ENCODE measurements around the gene GALK1.

Gene GALK1

DNA sequence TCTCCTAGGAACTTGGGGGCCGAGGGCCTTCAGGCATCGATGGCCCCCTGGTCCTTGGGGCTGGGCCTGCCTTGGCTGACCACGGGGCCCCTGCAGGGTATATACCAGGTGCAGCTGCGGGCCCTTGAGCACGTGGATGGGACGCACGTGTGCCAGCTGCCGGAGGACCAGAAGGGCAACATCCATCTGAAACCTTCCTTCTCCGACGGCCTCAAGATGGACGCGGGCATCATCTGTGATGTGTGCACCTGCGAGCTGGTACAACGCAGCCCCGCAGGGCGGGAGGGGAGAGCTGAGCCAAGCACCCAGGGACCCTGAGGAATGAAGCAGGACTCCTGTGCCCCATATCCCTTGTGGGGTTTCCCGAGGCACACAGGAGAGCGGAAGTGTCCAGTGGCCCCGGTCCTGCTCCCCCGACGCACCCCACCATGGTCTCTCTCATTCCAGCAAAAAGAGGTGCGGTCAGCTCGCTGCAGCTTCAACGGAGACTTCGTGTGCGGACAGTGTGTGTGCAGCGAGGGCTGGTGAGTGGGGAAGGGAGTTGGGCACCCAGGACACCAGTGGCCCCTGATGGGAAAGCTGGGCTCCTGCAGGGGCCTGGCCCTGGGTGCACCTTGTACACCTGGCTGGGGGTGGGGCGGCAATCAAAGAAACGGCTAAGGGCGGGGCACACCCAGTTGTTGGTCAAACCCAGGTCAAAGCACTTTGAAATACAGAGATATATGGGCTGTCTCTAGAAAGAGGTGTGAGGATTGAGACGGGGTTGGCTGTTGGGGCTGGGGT is 33.1 kb downstream of the GALK1 start:
- Mint-ChIP-seq H3K27me3 (no peaks in the 10 kb centered on the region), H3K4me3 (no peak overlapping the region), H3K27ac (no peak overlapping the region), H3K4me1 (no peaks in the 10 kb centered on the region), H3K9me3 (no peaks in the 10 kb centered on the region)
- ATAC-seq, result no peak
- DNase-seq, result no peak

DNA sequence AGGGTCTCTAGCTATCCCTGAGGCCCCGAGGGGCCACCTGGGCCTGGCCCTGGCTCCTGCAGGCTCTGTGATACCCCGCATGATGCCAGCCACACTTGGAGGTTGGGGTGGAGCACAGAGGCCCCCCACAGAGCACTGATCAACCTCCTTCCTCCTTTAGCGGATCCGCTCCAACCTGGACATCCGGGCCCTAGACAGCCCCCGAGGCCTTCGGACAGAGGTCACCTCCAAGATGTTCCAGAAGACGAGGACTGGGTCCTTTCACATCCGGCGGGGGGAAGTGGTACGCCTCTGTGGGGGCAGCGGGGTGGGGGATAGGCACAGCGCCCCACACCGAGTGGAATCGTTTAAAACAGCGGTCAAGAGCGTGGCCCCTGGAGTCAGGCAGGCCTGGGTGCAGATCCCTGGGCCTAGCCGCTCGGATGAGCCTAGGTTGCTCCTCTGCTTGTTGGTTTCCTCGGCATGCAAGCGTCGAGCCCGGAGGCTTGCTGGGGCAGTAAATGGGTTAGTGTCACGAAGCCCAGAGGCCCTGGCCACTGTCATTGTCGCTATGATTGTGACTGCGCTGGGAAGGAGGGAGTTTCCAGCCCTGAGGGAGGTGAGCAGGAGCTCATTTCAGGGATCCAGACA is 33.8 kb downstream of the GALK1 start:
- H3K27ac Mint-ChIP-seq, result no peak overlapping the region
- H3K4me1 Mint-ChIP-seq, result no peaks in the 10 kb centered on the region
- no peaks in the 10 kb centered on the region for H3K9me3 Mint-ChIP-seq
- DNase-seq (no peak), ATAC-seq (no peak)
- H3K27me3 Mint-ChIP-seq, result no peaks in the 10 kb centered on the region
- no peak overlapping the region for H3K4me3 Mint-ChIP-seq

DNA sequence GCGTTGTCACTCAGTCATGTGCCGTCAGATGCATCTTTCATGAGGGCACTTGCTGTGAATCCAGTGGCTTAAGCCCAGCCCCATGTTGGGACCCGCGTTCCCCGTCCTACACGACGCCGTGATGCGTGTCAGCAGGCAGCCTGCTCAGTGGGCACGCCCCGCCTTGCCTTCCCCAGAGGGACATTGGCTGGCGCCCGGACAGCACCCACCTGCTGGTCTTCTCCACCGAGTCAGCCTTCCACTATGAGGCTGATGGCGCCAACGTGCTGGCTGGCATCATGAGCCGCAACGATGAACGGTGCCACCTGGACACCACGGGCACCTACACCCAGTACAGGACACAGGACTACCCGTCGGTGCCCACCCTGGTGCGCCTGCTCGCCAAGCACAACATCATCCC is 34.9 kb downstream of the GALK1 start:
- H3K27me3 Mint-ChIP-seq, result no peaks in the 10 kb centered on the region
- H3K9me3 Mint-ChIP-seq, result no peaks in the 10 kb centered on the region
- ATAC-seq (no peak), DNase-seq (no peak)
- no peak overlapping the region for H3K27ac Mint-ChIP-seq
- no peaks in the 10 kb centered on the region for H3K4me1 Mint-ChIP-seq
- H3K4me3 Mint-ChIP-seq, result no peak overlapping the region

DNA sequence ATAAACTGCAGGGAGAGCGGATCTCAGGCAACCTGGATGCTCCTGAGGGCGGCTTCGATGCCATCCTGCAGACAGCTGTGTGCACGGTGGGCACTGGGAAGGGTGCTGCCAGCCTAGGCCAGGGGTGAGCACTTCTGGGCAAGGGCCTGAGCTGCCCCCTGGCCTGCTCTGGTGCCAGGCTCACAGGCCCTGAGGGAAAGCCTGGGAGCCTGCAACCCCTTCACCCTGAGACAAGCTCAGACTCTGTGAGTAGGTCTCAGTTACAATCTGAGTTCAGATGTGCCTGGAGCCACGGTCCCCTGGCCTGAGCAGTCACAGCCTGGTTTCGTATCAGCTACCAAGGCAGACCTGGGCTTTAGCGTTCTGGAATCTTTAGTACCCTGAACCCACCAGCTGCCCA is 35.6 kb downstream of the GALK1 start:
- no peak for ATAC-seq
- DNase-seq, result no peak
- H3K9me3 Mint-ChIP-seq, result no peaks in the 10 kb centered on the region
- H3K4me1 Mint-ChIP-seq, result no peaks in the 10 kb centered on the region
- no peak overlapping the region for H3K4me3 Mint-ChIP-seq
- H3K27ac Mint-ChIP-seq, result no peak overlapping the region
- no peaks in the 10 kb centered on the region for H3K27me3 Mint-ChIP-seq

DNA sequence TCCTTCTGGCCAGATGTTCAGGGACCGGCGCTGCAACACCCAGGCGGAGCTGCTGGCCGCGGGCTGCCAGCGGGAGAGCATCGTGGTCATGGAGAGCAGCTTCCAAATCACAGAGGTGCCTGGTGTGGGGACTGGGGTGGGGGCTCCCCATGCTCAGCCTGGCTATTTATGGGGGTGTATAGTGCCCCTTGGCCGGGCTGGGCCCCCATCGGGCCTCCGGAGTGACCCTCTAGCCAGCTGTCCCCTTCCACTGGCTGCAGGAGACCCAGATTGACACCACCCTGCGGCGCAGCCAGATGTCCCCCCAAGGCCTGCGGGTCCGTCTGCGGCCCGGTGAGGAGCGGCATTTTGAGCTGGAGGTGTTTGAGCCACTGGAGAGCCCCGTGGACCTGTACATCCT is 37.6 kb downstream of the GALK1 start:
- Mint-ChIP-seq H3K9me3 (no peaks in the 10 kb centered on the region), H3K27ac (no peak overlapping the region), H3K4me1 (no peaks in the 10 kb centered on the region), H3K27me3 (no peaks in the 10 kb centered on the region), H3K4me3 (no peak overlapping the region)
- DNase-seq, result no peak
- ATAC-seq, result no peak

DNA sequence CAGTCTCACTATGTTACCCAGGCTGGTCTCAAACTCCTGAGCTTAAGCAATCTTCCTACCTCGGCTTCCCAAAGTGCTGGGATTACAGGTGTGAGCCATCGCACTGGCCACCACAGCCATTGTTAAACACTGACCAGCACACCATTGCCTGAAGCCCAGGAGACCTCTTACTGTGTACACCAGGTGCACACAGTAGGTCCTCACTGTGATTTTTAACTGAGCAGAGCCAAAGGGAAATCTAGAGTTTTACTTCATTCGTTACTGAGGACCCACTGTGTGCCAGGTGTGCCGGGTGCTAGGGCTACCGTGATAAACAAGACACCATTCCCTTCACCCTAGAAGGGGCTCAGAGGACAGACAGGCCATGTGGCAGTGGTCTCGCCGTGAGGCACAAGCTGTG is 39.5 kb downstream of the GALK1 start:
- Mint-ChIP-seq H3K27ac (no peak overlapping the region), H3K4me1 (peaks cover 4% of the 10 kb centered on the region), H3K27me3 (peaks cover 4% of the 10 kb centered on the region), H3K4me3 (no peak overlapping the region), H3K9me3 (no peaks in the 10 kb centered on the region)
- DNase-seq (no peak), ATAC-seq (no peak)

DNA sequence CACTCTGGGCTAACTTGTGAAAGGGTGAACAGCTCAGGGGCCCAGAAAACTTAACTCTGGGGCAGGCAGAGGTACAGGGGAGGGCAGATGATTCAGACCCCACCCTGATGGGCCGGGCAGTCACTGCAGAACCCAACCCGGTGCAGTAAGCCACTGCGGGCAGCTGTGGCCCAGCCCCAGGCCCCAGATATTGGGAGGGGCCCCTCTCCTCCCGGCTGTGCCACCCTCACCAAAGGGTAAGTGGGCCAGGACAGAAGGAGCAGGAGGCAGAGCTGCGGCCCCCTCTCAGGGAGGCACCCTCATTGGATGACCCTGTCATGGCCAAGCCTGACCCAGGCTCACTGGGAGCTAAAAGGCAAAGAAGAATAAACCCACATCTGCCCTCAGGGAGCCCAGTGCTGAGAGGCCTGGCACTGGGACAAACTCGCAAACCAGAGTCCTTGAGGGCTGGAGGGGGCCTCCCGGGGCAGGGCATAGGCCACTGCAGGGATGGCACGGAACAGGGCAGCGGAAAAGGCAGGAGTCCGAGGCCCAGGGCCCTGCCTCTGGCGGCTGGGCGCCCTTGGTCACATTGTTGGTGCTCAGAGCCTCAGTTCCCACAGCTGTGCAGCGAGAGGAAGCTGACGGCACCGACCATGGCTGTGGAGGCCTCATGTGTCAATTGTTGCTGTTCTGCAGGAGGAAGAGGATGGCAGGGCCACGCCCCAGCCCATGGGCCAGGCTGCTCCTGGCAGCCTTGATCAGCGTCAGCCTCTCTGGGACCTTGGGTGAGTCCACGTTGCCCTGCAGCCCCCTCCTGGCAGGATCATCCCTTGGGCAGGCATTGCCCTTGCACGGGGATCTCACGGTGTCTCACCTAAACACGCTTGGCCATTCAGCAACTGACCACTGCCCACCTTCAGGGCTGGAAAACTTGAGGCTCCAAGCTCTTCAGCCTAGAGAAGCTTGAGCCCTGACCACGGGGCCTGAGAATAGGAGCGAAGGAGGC is 40.7 kb downstream of the GALK1 start:
- ATAC-seq (no peak), DNase-seq (no peak)
- H3K27ac Mint-ChIP-seq, result no peak overlapping the region

GRCh38 chr17:75723171-75723930 is 41.6 kb downstream of the GALK1 start:
- ATAC-seq (no peak), DNase-seq (no peak)
- H3K4me1 Mint-ChIP-seq, result peaks cover 9% of the 10 kb centered on the region
- no peak overlapping the region for H3K4me3 Mint-ChIP-seq
- peaks cover 22% of the 10 kb centered on the region for H3K27me3 Mint-ChIP-seq
- H3K9me3 Mint-ChIP-seq, result no peaks in the 10 kb centered on the region
- H3K27ac Mint-ChIP-seq, result no peak overlapping the region

More for the DNA sequence above, 40.7 kb downstream of the GALK1 start:
- peaks cover 9% of the 10 kb centered on the region for H3K4me1 Mint-ChIP-seq
- H3K4me3 Mint-ChIP-seq, result no peak overlapping the region
- peaks cover 16% of the 10 kb centered on the region for H3K27me3 Mint-ChIP-seq
- H3K9me3 Mint-ChIP-seq, result no peaks in the 10 kb centered on the region

DNA sequence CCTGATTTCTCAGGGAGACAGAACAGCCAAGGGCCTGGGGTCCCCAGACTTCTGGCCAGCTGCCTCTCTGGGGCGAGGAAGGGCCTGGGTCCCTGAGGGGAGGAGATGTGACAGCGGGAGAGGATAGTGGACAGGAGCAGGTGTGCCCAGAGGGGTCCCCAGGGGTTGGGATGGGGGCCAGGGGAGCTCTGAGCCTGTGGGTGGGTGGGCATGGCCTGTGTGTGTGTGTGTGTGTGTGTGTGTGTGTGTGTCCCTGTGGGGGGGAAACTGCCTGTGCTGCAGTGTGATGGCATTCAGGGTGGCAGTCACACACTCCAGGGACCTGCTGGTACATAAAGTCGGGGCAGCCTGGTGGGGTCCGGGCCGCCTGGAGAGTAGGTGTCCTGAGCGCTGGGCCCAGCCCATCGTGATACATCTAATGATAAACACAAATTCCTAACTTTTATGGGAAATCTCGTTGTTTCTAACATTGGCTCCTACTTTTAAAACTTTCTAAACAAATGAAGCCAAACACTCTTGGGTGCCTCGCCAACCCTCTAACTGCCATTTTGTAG is 42.4 kb downstream of the GALK1 start:
- H3K4me1 Mint-ChIP-seq, result peaks cover 9% of the 10 kb centered on the region

GRCh38 chr17:75722076-75722475 is 42.9 kb downstream of the GALK1 start:
- no peak overlapping the region for H3K27ac Mint-ChIP-seq
- ATAC-seq, result no peak
- H3K4me1 Mint-ChIP-seq, result peaks cover 9% of the 10 kb centered on the region
- DNase-seq, result no peak
- peaks cover 31% of the 10 kb centered on the region for H3K27me3 Mint-ChIP-seq
- no peaks in the 10 kb centered on the region for H3K9me3 Mint-ChIP-seq
- H3K4me3 Mint-ChIP-seq, result peak overlapping the region; percentile 29 to 61

More for the DNA sequence above, 42.4 kb downstream of the GALK1 start:
- ATAC-seq, result no peak
- DNase-seq, result no peak
- Mint-ChIP-seq H3K9me3 (no peaks in the 10 kb centered on the region), H3K27me3 (peaks cover 25% of the 10 kb centered on the region), H3K4me3 (no peak overlapping the region), H3K27ac (no peak overlapping the region)

DNA sequence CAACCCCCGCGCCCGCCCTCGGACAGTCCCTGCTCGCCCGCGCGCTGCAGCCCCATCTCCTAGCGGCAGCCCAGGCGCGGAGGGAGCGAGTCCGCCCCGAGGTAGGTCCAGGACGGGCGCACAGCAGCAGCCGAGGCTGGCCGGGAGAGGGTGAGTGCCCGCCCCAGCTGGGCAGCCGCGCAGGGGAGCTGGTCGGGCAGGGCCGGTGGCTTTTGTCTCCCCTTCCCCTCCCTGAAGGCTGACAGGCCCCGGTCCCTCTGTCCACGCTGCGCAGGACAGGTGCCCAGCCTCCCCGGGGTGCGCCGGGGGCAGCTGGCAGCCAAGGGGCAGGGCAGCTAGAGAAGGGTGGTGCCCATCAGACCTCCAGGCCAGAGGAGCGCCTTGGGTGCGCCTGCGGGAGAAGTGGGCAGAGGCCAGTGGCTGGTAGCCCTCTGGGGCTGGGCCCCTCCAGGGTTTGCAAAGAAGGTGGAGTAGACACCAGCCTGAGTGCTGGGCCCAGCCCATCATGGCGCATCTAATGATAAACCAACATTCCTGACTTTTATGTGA is 43.5 kb downstream of the GALK1 start:
- Mint-ChIP-seq H3K4me1 (peaks cover 9% of the 10 kb centered on the region), H3K9me3 (no peaks in the 10 kb centered on the region), H3K27me3 (peaks cover 36% of the 10 kb centered on the region), H3K27ac (no peak overlapping the region), H3K4me3 (peak overlapping the region; percentile 29 to 61)
- peak; percentile 67 for ATAC-seq
- no peak for DNase-seq

DNA sequence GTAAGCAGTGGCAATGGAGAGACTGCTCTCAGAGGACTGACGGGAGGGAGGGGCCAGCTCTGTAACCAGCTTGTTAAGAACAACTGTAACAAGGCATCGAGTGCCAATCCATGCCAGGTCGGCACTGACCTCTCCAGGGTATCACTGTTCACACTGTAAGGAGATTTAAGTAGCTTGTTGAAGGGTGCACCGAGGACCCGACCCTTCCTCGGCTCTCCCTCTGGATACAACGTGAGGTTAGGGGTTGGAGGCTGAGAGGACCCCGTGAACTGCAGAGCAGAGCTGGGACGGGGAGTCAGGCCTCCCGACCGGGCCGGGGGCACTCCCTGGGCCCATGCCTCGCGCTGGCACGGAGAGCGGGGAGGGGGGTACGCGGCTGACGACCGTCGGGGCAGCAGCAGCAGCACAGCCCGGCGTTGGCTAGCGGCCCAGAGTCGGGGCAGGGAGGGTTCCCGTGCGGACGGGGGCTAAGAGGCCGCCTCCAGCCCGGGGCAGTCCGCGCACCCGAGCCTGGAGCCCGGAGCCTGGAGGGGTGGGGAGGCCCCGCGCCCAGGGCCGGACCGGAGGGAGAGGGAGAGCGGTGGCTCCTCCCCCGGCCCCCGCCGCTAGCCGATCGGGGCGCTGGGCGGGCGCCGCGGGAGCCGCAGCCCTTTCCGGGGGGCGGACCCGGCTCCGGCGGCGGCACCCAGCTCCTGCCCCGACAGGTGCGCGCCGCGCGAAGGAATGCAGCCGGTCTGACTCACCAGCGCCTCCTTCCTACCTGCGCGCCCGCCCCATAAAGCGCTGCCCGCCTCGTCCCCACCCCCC is 44.1 kb downstream of the GALK1 start, which contains the start of gene ITGB4:
Gene ITGB4, plus strand, starts transcription at position 804 of the 807 bp plus-strand sequence. CDS start 3,245 bp downstream, outside the sequence.
- H3K27me3 Mint-ChIP-seq, result peaks cover 36% of the 10 kb centered on the region
- DNase-seq (peak; percentile 44 to 50), ATAC-seq (peak; percentile 83)
- no peak within 1 kb of the TSS for H3K27ac Mint-ChIP-seq
- H3K4me3 Mint-ChIP-seq, result peak within 1 kb of the TSS; percentile 76 to 88
- H3K9me3 Mint-ChIP-seq, result no peaks in the 10 kb centered on the region
- H3K4me1 Mint-ChIP-seq, result peaks cover 9% of the 10 kb centered on the region

DNA sequence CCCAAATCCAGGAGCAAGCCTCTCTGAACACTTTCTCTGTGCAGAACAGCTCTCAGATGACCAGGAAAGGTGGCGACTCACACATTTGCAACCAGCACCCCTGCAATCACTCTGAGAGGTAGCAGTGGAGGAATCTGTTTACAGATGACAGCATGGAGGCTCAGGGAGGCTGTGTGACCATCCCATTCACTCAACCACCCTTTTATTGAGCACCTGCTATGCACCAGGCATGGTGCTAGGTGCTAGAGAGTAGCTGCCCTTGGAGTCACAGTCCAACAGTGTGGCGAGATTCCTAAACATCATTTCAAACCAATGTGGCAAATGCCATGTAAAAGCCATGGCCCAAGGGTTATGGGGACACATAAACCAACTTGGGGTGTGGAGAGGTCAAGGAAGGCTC is 45.3 kb downstream of the GALK1 start:
- no peaks in the 10 kb centered on the region for H3K9me3 Mint-ChIP-seq
- ATAC-seq (no peak), DNase-seq (no peak)
- peaks cover 36% of the 10 kb centered on the region for H3K27me3 Mint-ChIP-seq
- no peak overlapping the region for H3K27ac Mint-ChIP-seq
- no peak overlapping the region for H3K4me3 Mint-ChIP-seq
- peaks cover 9% of the 10 kb centered on the region for H3K4me1 Mint-ChIP-seq

- no peak for DNase-seq
- no peaks in the 10 kb centered on the region for H3K9me3 Mint-ChIP-seq
- no peak for ATAC-seq
- no peaks in the 10 kb centered on the region for H3K4me1 Mint-ChIP-seq
- no peak overlapping the region for H3K27ac Mint-ChIP-seq
- H3K4me3 Mint-ChIP-seq, result no peak overlapping the region
- peaks cover 9% of the 10 kb centered on the region for H3K27me3 Mint-ChIP-seq
Observed at GRCh38 chr17:75712446-75712845, 52.5 kb downstream of the GALK1 start.
